T47D (cell line): ENCODE results near the gene GRK1.
A peak's percentile ranks its signal among the peaks of the same experiment; 100 is the strongest.

ENCODE experiments used
- DNase-seq, 2 experiments: peaks; one replicate each; pipeline versions ENCODE4 v3.0.0 to v3.0.0-alpha.2; 2011 to 2012; ENCODE audit warnings: low read depth in 1 of 2, low spot score in 1 of 2
- JUND ChIP-seq: IDR thresholded peaks from 2 replicates; pipeline ENCODE4 v1.6.1; 2012; ENCODE audit warnings: low read depth
- in situ Hi-C: cut with HindIII; loops from 2 replicates; pipeline ENCODE4 v1.10.0; 2016; ENCODE audit warnings: low sequenced_read_pairs, low pct_unique_long_range_greater_than_20kb

Gene GRK1

GRCh38 chr13:113732961-113733950 is 66.2 kb downstream of the GRK1 start:
- no peak for DNase-seq
- in situ Hi-C loops = no loop called here

GRCh38 chr13:113734099-113734825 is 67.2 kb downstream of the GRK1 start:
- in situ Hi-C loops = no loop called here
- TF ChIP-seq JUND = no peak
- DNase-seq = no peak

More at GRCh38 chr13:113732961-113733950, 66.2 kb downstream of the GRK1 start:
- no peak for TF ChIP-seq JUND

- in situ Hi-C loops = no loop called here
- no peak for TF ChIP-seq JUND
- DNase-seq = no peak
Observed at GRCh38 chr13:113734826-113735125, 67.8 kb downstream of the GRK1 start.

- in situ Hi-C loops = no loop called here
- no peak for DNase-seq
- no peak for TF ChIP-seq JUND
Observed at GRCh38 chr13:113735194-113735593, 68.2 kb downstream of the GRK1 start.

- TF ChIP-seq JUND = no peak
- no peak for DNase-seq
- in situ Hi-C loops = no loop called here
Observed at GRCh38 chr13:113735750-113736149, 68.7 kb downstream of the GRK1 start.

- in situ Hi-C loops = no loop called here
- no peak for DNase-seq
- no peak for TF ChIP-seq JUND
Observed at GRCh38 chr13:113736258-113736731, 69.3 kb downstream of the GRK1 start.

- no peak for DNase-seq
- in situ Hi-C loops = no loop called here
- no peak for TF ChIP-seq JUND
Observed at GRCh38 chr13:113737803-113738202, 70.8 kb downstream of the GRK1 start.

- no peak for DNase-seq
- no peak for TF ChIP-seq JUND
- in situ Hi-C loops = no loop called here
Observed at GRCh38 chr13:113739527-113740285, 72.7 kb downstream of the GRK1 start.

GRCh38 chr13:113740286-113740556 is 73.2 kb downstream of the GRK1 start:
- no peak for DNase-seq
- in situ Hi-C loops = no loop called here
- TF ChIP-seq JUND = no peak

- in situ Hi-C loops = no loop called here
- no peak for TF ChIP-seq JUND
- DNase-seq = no peak
Observed at GRCh38 chr13:113740661-113741060, 73.6 kb downstream of the GRK1 start.

GRCh38 chr13:113741191-113741668 is 74.2 kb downstream of the GRK1 start:
- DNase-seq = no peak
- no peak for TF ChIP-seq JUND
- in situ Hi-C loops = no loop called here

GRCh38 chr13:113742000-113742441 is 75.0 kb downstream of the GRK1 start:
- in situ Hi-C loops = no loop called here
- DNase-seq = peak in 1 of 2 experiments; percentile 57
- no peak for TF ChIP-seq JUND
